Small intestine (tissue), 7 donors: ENCODE results near the gene GRK5. TPM values are rescaled to one million over a fixed set of nuclear protein-coding genes. Genes with fewer than 3 reads are reported as not detected.
A peak's percentile ranks its signal among the peaks of the same experiment; 100 is the strongest.

ENCODE experiments used
- DNase-seq, 2 donors: peaks; one replicate each; pipeline versions ENCODE4 v3.0.0 to v3.0.0-alpha.2; 2013
- FAIRE-seq: peaks from 2 replicates; lab custom pipeline; 2012; peaks lifted over from hg19 to GRCh38; lab: Jason Lieb, UNC
- H3K27ac ChIP-seq, 3 donors: one replicate each; pipeline ENCODE4 v1.5.1; 2013; ENCODE audit warnings: low read length in 2 of 3, mild to moderate bottlenecking in 2 of 3, control low read depth in 1 of 3, inconsistent platforms in 1 of 3, low read depth in 1 of 3, moderate library complexity in 1 of 3
- H3K27me3 ChIP-seq, 3 donors: one replicate each; pipeline ENCODE4 v1.6.1; 2013; ENCODE audit warnings: low read length in 3 of 3, inconsistent platforms in 1 of 3; ENCODE audit not compliant: control insufficient read depth in 3 of 3, insufficient read depth in 3 of 3
- H3K36me3 ChIP-seq, 3 donors: one replicate each; pipeline ENCODE4 v1.6.1; 2013; ENCODE audit warnings: low read length in 3 of 3, inconsistent platforms in 1 of 3, low read depth in 1 of 3, mild to moderate bottlenecking in 1 of 3, moderate library complexity in 1 of 3; ENCODE audit not compliant: control insufficient read depth in 3 of 3, insufficient read depth in 2 of 3
- H3K4me1 ChIP-seq, 3 donors: one replicate each; pipeline ENCODE4 v1.6.1; 2013; ENCODE audit warnings: low read length in 2 of 3, inconsistent platforms in 1 of 3, low read depth in 1 of 3, mild to moderate bottlenecking in 1 of 3, moderate library complexity in 1 of 3; ENCODE audit not compliant: control insufficient read depth in 3 of 3, insufficient read depth in 2 of 3
- H3K4me3 ChIP-seq, 3 donors: one replicate each; pipeline ENCODE4 v1.5.1; 2013; ENCODE audit warnings: low read length in 3 of 3, control low read depth in 1 of 3, inconsistent platforms in 1 of 3, low read depth in 1 of 3, mild to moderate bottlenecking in 1 of 3, moderate library complexity in 1 of 3
- H3K9me3 ChIP-seq, 2 donors: one replicate each; pipeline ENCODE4 v1.6.1; 2013; ENCODE audit warnings: low read depth in 1 of 2, low read length in 1 of 2; ENCODE audit not compliant: control insufficient read depth in 2 of 2, insufficient read depth in 1 of 2
- WGBS, 3 donors: extraction: QIAGEN DNeasy Blood & Tissue Kit; methylation state at CpG; one replicate each; pipeline ENCODE4 v1.1.7; 2013; 5-methylcytosine and 5-hydroxymethylcytosine counted together
- polyA plus RNA-seq, 4 donors: library from polyadenylated mRNA; stranded (reverse) in 3 of 4; unstranded in 1 of 4; fragments of 200-250 nt in 3 of 4; fragments of 120-200 nt in 1 of 4; gene quantifications; one replicate each; pipeline versions ENCODE4 v1.2.1 to v1.2.3, GENCODE V29; 2013
- donor health status: healthy with polysubstance abuse.
- donor health status: control.
- donor health status: control.
- donor health status: Bipolar disorder and iron deficiency.
- donor health status: healthy.

The GRK5 gene
- polyA plus RNA-seq, 4 donors = 21.6 to 50.5 (median 26.0) TPM

GRCh38 chr10:119443441-119443840 is 236.1 kb downstream of the GRK5 start:
- H3K4me1 ChIP-seq = no peaks in the 10 kb centered on the region
- H3K4me3 ChIP-seq = no peak overlapping the region
- no peak for DNase-seq
- no peak for FAIRE-seq
- 95 to 96% (median 95%) methylated on average over 13 to 15 of the region's 15 CpGs for WGBS, 3 donors
- no peaks in the 10 kb centered on the region for H3K9me3 ChIP-seq
- H3K36me3 ChIP-seq = peaks cover 0 to 86% (median 0%) of the 10 kb centered on the region in 3 donors
- no peaks in the 10 kb centered on the region for H3K27me3 ChIP-seq
- peak overlapping the region in 1 of 3 donors; percentile 6 for H3K27ac ChIP-seq

GRCh38 chr10:119443970-119444660 is 236.7 kb downstream of the GRK5 start:
- no peaks in the 10 kb centered on the region for H3K9me3 ChIP-seq
- WGBS, 3 donors = 86 to 92% (median 92%) methylated on average over 12 of the region's 12 CpGs
- no peaks in the 10 kb centered on the region for H3K27me3 ChIP-seq
- FAIRE-seq (no peak), DNase-seq (no peak)
- H3K27ac ChIP-seq = no peak overlapping the region
- H3K36me3 ChIP-seq = peaks cover 0 to 87% (median 0%) of the 10 kb centered on the region in 3 donors
- no peaks in the 10 kb centered on the region for H3K4me1 ChIP-seq
- no peak overlapping the region for H3K4me3 ChIP-seq

- H3K27ac ChIP-seq = no peak overlapping the region
- H3K4me1 ChIP-seq = no peaks in the 10 kb centered on the region
- no peak overlapping the region for H3K4me3 ChIP-seq
- DNase-seq (peak in 1 of 2 donors; percentile 12), FAIRE-seq (no peak)
- H3K27me3 ChIP-seq = no peaks in the 10 kb centered on the region
- WGBS, 3 donors = 78 to 84% (median 82%) methylated on average over 10 of the region's 10 CpGs
- peaks cover 0 to 84% (median 0%) of the 10 kb centered on the region in 3 donors for H3K36me3 ChIP-seq
- H3K9me3 ChIP-seq = no peaks in the 10 kb centered on the region
Observed at GRCh38 chr10:119444866-119445265, 237.5 kb downstream of the GRK5 start.

- Histone ChIP-seq H3K4me1 (no peaks in the 10 kb centered on the region), H3K27me3 (no peaks in the 10 kb centered on the region), H3K9me3 (no peaks in the 10 kb centered on the region), H3K36me3 (peaks cover 0 to 87% (median 0%) of the 10 kb centered on the region in 3 donors), H3K4me3 (no peak overlapping the region), H3K27ac (no peak overlapping the region)
- 24 to 31% (median 28%) methylated on average over 10 of the region's 10 CpGs for WGBS, 3 donors
- DNase-seq (peak; percentile 77 to 84), FAIRE-seq (no peak)
Observed at GRCh38 chr10:119445311-119445934, 238.1 kb downstream of the GRK5 start.

- FAIRE-seq (no peak), DNase-seq (no peak)
- Histone ChIP-seq H3K36me3 (peaks cover 0 to 86% (median 0%) of the 10 kb centered on the region in 3 donors), H3K27me3 (no peaks in the 10 kb centered on the region), H3K4me1 (no peaks in the 10 kb centered on the region), H3K27ac (no peak overlapping the region), H3K9me3 (no peaks in the 10 kb centered on the region), H3K4me3 (no peak overlapping the region)
- 72 to 88% (median 81%) methylated on average over 5 of the region's 5 CpGs for WGBS, 3 donors
Observed at GRCh38 chr10:119445935-119446317, 238.6 kb downstream of the GRK5 start.

GRCh38 chr10:119446441-119447277 is 239.3 kb downstream of the GRK5 start:
- no peak overlapping the region for H3K27ac ChIP-seq
- WGBS, 3 donors = 93 to 95% (median 95%) methylated on average over 20 to 21 of the region's 21 CpGs
- FAIRE-seq (no peak), DNase-seq (no peak)
- H3K27me3 ChIP-seq = no peaks in the 10 kb centered on the region
- H3K4me1 ChIP-seq = no peaks in the 10 kb centered on the region
- no peak overlapping the region for H3K4me3 ChIP-seq
- H3K36me3 ChIP-seq = peaks cover 0 to 86% (median 0%) of the 10 kb centered on the region in 3 donors
- H3K9me3 ChIP-seq = no peaks in the 10 kb centered on the region

GRCh38 chr10:119447421-119447820 is 240.1 kb downstream of the GRK5 start:
- WGBS, 3 donors = 82 to 89% (median 88%) methylated on average over 7 of the region's 7 CpGs
- FAIRE-seq = no peak
- H3K27me3 ChIP-seq = no peaks in the 10 kb centered on the region
- DNase-seq = no peak
- no peaks in the 10 kb centered on the region for H3K4me1 ChIP-seq
- H3K27ac ChIP-seq = no peak overlapping the region
- no peak overlapping the region for H3K4me3 ChIP-seq
- H3K9me3 ChIP-seq = no peaks in the 10 kb centered on the region
- peaks cover 0 to 86% (median 0%) of the 10 kb centered on the region in 3 donors for H3K36me3 ChIP-seq

GRCh38 chr10:119447823-119448546 is 240.6 kb downstream of the GRK5 start:
- H3K9me3 ChIP-seq = no peaks in the 10 kb centered on the region
- H3K4me3 ChIP-seq = no peak overlapping the region
- H3K27ac ChIP-seq = no peak overlapping the region
- no peak for DNase-seq
- H3K36me3 ChIP-seq = peaks cover 0 to 87% (median 0%) of the 10 kb centered on the region in 3 donors
- H3K4me1 ChIP-seq = no peaks in the 10 kb centered on the region
- no peak for FAIRE-seq
- no peaks in the 10 kb centered on the region for H3K27me3 ChIP-seq
- WGBS, 3 donors = 90 to 91% (median 91%) methylated on average over 17 to 18 of the region's 18 CpGs
